Fibroblast of the conjunctiva (primary cell): Measurements from ENCODE around the gene SLC2A4RG.
A peak's percentile ranks its signal among the peaks of the same experiment; 100 is the strongest.

Experiments used
- DNase-seq: peaks from one replicate; pipeline ENCODE4 v3.0.0-alpha.2; 2010; ENCODE audit warnings: low read depth

Gene SLC2A4RG

GRCh38 chr20:63699466-63700198 lies 39.9 kb upstream of the SLC2A4RG start:
- no peak for DNase-seq

DNA sequence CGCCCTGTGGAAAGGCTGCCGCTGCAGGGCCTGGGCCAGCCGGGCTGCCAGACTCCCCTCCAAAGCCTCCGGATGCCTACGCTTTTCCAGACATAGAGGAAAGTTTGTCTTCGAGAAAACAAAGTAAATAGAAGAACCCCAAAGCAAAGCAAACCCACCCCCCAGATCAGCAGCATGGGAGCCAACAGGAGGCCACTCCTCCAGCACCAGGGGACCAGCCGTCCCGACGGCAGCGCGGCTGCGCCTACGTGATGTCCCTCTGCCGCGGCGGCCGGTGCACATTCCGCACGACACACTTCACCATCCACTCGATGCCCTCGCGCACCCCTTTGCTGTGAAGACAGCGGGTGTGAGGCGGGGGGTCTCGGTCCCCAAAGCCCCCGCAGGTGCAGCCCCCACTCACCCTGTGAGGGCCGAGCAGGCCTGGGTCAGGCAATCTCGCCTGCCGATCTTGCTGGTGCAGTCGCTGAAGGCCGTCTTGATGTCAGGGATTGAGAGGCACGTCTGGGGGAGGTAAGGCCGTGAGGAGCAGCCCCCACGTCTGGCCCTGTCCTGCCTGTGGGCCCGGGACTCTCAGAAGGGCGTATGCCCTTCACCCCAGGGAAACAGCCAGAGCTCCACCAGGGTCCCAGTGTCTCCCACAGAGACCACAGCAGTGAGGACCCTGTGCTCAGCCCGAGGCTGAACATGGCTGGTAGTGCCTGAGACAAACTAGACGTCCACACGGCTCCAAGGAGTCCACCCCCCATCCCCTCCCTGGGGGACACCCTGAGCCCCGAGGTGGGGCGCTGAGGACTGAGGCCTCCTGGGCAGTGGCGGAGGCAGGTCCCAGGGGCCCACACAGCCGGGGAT lies 39.2 kb upstream of the SLC2A4RG start:
- DNase-seq: no peak

GRCh38 chr20:63701051-63701328 lies 38.6 kb upstream of the SLC2A4RG start:
- DNase-seq: no peak

DNA sequence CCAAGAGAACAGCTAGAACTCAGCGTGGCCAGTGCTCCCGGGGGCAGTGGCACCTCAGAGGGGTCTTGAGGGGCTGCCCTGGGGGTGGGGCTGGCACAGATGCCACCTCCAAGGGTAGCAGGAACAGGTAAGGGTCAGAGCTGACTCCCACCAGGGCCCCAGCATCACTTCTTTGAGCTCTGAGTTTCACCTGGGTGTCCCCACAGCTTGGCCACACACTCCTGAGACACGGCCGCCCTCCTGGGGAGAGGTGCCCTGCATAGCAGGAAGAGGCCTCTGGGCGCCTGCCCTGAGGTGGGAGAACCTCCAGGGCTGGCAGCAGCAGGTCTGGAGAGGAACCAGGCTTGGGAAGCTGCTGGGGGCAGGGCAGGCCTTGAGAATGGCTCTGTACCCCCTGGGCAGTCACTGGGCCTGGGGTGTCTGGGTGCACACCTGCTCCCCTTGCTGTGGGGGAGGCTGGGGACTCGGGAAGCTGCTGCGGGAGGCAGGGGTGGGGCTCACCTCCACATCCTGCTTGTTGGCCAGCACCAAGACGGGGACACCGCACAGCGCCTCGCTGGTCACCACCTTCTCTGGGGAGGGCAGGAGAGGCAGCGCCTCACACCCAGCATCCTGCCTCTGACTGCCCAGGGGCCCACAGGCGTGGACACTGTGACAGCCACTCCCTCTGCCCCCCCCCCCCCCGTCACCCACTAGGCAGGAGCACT lies 38.1 kb upstream of the SLC2A4RG start:
- no peak for DNase-seq

DNA sequence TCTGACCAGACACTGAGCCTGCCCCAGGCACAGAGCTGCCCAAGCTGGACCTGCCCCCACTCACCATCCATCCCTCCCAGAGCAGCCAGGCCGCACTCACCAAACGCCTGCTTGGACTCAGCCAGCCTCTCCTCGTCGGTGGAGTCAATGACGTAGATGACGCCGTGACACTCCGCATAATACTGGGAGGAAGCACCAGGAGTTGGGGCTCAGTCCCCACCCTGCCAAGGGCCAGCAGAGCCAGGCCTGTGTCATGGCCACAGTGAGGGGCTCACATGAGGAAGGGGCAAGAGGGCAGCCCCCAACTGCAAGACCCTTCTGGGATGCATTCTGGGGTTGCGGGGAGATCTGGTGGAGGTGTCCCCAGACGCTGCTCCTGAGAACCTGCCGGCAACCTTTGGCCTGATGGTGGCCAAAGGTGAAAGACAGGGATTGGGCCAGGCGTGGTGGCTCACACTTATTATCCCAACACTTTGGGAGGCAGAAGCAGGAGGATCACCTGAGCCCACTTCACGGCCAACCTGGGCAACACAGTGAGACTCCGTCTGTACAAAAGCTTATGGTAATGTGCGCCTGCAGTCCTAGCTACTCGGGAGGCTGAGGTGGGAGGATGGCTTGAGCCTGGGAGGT lies 37.4 kb upstream of the SLC2A4RG start:
- no peak for DNase-seq

DNA sequence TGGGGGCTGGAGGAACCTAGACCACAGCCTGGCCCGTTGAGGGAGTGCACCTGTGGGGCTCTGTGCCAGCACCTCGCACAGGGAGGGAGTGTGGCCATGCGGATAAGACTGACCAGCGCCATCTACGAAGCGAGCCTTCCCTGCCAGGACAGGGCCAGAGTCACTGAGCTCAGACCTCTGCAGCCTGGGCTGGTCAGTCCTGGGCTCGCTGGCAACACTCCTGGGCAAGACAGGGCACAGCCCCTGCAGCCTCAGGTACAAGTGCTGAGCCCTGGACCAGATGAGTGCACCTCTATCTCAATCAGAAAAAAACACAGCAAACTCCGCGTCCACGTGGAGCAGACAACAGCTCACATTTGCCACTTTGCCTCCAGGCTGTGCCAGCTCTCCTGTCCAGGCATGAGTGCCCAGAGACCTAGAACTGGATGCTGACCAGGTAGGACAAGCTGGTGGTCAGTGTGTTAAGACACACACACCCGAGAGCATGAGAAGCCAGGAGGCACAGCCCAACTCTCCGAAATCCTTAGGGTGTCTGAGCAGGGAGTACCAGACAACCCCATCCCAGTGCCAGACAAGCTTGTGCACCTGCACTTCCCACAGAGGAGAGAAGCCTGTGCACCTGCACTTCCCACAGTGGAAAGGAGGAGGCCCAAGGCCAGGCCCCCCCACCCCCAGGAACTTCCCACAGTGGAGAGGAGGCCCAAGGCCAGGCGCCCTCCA lies 36.7 kb upstream of the SLC2A4RG start:
- DNase-seq: no peak

DNA sequence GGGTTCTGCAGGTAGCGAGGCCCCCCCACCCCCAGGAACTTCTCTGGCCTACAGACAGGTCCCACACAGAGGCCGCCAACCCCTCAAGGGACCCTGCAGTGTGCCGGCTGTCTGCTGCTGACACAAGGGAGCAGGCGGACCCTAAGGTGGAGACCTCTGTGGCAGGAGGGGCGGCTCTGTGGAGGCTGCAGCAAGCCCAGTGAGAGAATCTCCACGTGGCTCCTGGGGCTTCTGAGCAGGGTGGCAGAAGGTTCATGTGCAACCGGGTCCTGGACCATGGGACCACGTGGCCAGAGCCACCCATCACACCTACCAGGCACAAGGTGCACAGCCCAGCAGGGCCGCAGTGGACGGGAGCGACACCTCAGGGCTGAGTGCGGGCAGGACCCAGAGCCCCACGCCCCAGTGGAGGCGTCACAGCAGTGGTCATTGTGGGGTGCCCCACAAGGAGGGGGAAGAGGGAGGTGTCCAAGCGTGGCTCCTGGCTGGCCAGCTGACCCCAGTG lies 36.1 kb upstream of the SLC2A4RG start:
- no peak for DNase-seq

GRCh38 chr20:63703976-63704748 lies 35.4 kb upstream of the SLC2A4RG start:
- DNase-seq: no peak

GRCh38 chr20:63704749-63705117 lies 34.8 kb upstream of the SLC2A4RG start:
- DNase-seq: no peak

- DNase-seq: no peak
Observed at GRCh38 chr20:63705232-63706026, 34.1 kb upstream of the SLC2A4RG start.

DNA sequence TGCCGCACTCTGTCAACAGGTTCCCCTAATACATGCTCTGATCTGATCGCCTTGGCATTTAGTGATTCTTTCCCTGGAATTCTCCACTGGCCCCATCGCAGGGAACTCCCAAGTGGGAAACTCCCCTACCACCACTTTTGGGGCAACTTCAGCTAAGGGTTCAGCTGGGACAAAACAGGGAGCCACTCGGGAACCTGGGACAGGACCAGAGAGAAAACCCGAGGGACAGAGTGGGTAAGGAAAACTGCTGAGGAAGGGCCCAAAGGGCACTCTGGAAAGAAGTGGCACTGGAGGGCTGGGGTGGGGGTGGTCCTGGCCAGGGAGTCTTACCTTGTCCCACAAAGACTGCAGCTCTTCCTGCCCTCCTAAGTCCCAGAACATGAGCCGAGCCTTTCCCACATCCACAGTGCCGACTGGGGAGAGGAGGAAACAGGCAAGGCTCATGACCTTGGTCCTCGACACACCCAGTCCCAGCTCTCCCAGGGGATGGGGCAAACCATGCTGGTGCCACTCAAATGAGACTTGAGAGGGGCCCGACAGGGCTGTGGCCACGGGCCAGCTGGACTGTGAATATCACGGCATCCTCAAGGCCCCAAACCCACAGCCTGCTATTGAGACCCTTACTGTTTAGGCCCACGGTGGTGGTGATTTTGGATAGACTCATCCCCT lies 33.4 kb upstream of the SLC2A4RG start:
- DNase-seq: no peak

GRCh38 chr20:63706852-63707557 lies 32.6 kb upstream of the SLC2A4RG start:
- no peak for DNase-seq

- peak; percentile 49 for DNase-seq
Observed at GRCh38 chr20:63707558-63708300, 31.8 kb upstream of the SLC2A4RG start, which contains the start of the genes ARFRP1 and ZGPAT. ARFRP1 (minus strand) TSS chr20:63707976; CDS start chr20:63707091, 885 bp downstream. ZGPAT (plus strand) TSS chr20:63708039; CDS start chr20:63708581, 542 bp downstream.

- DNase-seq: no peak
Observed at GRCh38 chr20:63708301-63709148, 31.1 kb upstream of the SLC2A4RG start.

DNA sequence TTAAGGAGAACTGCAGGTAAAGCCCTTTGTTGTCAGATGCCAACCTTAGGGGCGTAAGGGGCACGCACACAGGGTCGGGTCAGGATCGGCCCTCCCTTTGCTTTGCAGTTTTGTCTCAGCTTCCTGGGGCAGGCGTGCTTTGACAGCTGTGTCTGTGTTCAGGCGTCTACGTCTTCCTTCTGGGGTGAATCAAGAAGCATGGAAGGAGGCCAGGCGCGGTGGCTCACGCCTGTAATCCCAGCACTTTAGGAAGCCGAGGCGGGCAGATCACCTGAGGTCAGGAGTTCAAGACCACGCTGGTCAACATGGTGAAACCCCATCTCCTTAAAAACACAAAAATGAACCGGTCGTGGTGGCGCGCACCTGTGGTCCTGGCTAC lies 30.4 kb upstream of the SLC2A4RG start:
- no peak for DNase-seq

GRCh38 chr20:63711085-63711645 lies 28.4 kb upstream of the SLC2A4RG start:
- DNase-seq: no peak

GRCh38 chr20:63712191-63712590 lies 27.4 kb upstream of the SLC2A4RG start:
- DNase-seq: no peak
